WERI-Rb-1 (cell line): ENCODE results near the gene ERI3.
A peak's percentile ranks its signal among the peaks of the same experiment; 100 is the strongest.

ENCODE experiments used
- DNase-seq: peaks from one replicate; pipeline ENCODE4 v3.0.0-alpha.2; 2020
- H3K27ac ChIP-seq: fragments of 250-450 bp; sonication (Bioruptor Pico); 2 replicates; pipeline ENCODE4 v1.5.1; 2020; ENCODE audit warnings: mild to moderate bottlenecking, moderate library complexity
- H3K27me3 ChIP-seq: fragments of 250-450 bp; sonication (Bioruptor Pico); 2 replicates; pipeline ENCODE4 v1.5.1; 2021; ENCODE audit warnings: mild to moderate bottlenecking, low read depth, moderate library complexity; ENCODE audit not compliant: insufficient read depth, severe bottlenecking
- H3K36me3 ChIP-seq: fragments of 250-450 bp; sonication (Bioruptor Pico); 2 replicates; pipeline ENCODE4 v1.5.1; 2020; ENCODE audit warnings: mild to moderate bottlenecking, moderate library complexity
- H3K4me3 ChIP-seq: 2 replicates; pipeline ENCODE4 v1.5.1; 2011; ENCODE audit warnings: low read depth, mild to moderate bottlenecking, control low read depth, low read length
- H3K9me3 ChIP-seq: fragments of 250-450 bp; sonication (Bioruptor Pico); 2 replicates; pipeline ENCODE4 v1.5.1; 2021; ENCODE audit warnings: mild to moderate bottlenecking, moderate library complexity; ENCODE audit not compliant: severe bottlenecking
- CTCF ChIP-seq: IDR thresholded peaks from 2 replicates; pipeline ENCODE4 v1.5.1; 2011; ENCODE audit warnings: low read depth, mild to moderate bottlenecking, control low read depth, inconsistent platforms, low read length

ERI3 gene

DNA sequence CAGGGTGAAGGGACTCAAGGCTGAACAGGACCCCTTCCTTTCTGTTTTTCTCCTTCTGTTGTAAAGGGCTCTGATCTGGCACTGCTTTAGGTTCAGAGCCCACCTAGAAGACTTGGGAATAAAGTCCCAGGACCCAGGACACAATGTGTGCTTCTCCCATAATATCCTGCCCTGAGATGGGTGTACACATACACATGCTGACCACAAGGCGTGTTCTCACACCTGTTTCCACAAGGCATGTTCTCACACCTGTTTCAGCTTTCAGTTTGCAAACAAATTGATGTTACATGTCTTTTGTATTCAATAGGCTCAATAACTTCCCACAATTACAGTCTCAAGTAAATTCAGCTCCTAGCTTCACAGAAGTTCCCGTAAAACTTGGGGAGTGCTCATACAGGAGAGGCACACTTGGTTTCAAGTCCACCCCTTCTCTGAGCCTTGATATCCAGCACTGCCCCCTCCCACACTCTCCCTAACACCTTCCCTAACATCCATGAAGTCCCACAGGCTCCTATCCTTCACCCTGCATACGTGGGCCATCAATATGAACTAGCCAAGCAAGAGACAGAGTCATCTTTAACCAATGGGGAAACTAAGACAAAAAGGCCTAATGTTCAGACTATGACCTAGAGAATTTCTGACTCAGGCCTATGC is 41.7 kb downstream of the ERI3 start:
- no peaks in the 10 kb centered on the region for H3K9me3 ChIP-seq
- peaks cover 67% of the 10 kb centered on the region for H3K36me3 ChIP-seq
- H3K27me3 ChIP-seq = no peaks in the 10 kb centered on the region
- no peak for TF ChIP-seq CTCF
- no peak overlapping the region for H3K4me3 ChIP-seq
- H3K27ac ChIP-seq = no peak overlapping the region
- DNase-seq = no peak

DNA sequence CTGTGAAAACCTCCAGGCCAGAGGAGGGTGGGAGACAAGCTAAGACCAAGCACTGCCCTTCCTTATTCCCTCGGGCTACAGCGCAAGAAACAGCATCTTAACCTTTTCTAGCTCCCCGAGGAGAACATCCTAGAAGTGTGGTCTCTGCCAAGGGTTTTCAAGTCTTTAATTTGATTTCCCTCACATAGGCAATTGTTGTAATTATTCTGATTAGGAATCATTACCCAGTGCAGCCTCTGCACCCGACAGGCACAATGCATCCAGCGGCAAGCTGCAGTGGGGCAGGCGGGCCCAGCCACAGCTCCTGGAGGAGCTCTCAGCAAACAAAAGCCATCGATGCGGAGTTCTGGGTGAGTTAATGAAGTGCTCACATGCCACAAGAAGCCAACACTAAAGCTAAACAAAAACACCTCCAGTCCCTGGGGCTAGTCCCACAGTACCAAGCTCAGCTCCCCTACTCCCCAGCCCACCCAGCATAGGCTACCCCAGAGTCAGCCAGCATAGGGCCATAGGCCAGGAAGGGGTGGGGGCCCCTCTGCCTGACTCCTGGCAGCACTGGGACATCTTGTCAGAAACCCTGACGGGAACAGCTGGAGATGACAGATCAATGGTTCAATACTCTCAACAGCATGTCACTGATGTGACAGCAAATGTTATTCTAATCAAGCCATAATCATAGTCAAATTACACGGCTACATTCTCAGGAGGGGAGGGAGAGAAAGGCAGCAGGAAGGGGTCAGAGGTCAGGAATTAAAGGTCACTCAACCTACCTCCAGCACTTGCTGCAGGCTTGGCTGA is 42.5 kb downstream of the ERI3 start:
- DNase-seq = no peak
- Histone ChIP-seq H3K9me3 (no peaks in the 10 kb centered on the region), H3K27me3 (no peaks in the 10 kb centered on the region), H3K27ac (no peak overlapping the region), H3K36me3 (peaks cover 59% of the 10 kb centered on the region), H3K4me3 (no peak overlapping the region)
- no peak for TF ChIP-seq CTCF

DNA sequence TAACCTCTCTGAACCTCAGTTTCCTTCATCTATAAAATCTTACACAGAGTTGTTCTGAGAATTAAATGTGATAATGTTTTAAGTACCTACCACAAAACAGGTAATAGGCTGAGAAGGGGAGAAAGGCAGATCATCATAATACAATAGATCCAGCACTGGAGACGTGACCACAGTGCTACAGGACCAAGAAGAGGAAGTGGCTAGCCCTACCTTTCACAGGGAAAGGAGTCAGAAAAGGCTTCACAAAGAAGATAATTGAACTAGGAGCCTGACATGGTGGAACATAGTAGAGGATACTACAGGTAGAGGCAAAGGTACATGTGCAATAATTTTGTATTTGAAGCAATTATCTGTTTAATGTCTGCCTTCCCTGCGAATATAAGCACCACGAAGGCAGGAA is 45.1 kb downstream of the ERI3 start:
- no peak for TF ChIP-seq CTCF
- H3K27ac ChIP-seq = peak overlapping the region; percentile 47
- no peaks in the 10 kb centered on the region for H3K27me3 ChIP-seq
- H3K36me3 ChIP-seq = peaks cover 70% of the 10 kb centered on the region
- H3K4me3 ChIP-seq = no peak overlapping the region
- no peak for DNase-seq
- H3K9me3 ChIP-seq = no peaks in the 10 kb centered on the region

GRCh38 chr1:44305962-44306422 is 49.1 kb downstream of the ERI3 start:
- no peaks in the 10 kb centered on the region for H3K9me3 ChIP-seq
- no peaks in the 10 kb centered on the region for H3K27me3 ChIP-seq
- no peak overlapping the region for H3K4me3 ChIP-seq
- peak; percentile 60 for DNase-seq
- no peak for TF ChIP-seq CTCF
- peak overlapping the region; percentile 79 for H3K27ac ChIP-seq
- H3K36me3 ChIP-seq = peaks cover 74% of the 10 kb centered on the region

GRCh38 chr1:44303532-44303931 is 51.5 kb downstream of the ERI3 start:
- no peak for TF ChIP-seq CTCF
- H3K4me3 ChIP-seq = no peak overlapping the region
- peak overlapping the region; percentile 55 for H3K27ac ChIP-seq
- peaks cover 66% of the 10 kb centered on the region for H3K36me3 ChIP-seq
- no peak for DNase-seq
- H3K9me3 ChIP-seq = no peaks in the 10 kb centered on the region
- no peaks in the 10 kb centered on the region for H3K27me3 ChIP-seq
